ENCODE data around the gene RBMS3. TPM values are rescaled to one million over a fixed set of nuclear protein-coding genes. Genes with fewer than 3 reads are reported as not detected.

RBMS3 gene
- total and polyA plus RNA-seq, 4 donors: 4.8 to 117 (median 29.4) TPM

DNA sequence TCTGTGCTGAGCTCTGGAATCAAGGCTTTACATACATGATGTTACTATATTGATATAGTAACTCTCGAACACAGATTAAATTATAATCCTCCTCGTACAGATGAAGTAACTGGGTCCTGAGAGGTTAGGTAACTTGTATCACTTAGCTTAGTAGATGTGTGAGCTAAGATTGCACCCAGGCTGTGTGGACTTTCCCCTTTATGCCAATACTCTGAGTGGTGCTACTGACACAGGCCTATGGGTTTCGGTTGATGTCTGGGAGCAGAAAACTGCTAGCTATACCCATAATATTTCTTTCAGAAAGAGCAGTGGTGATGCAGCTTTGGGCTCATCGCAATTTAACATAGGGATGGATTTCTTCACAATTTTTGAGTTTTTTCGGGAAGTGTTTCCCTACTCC, 259.7 kb downstream of the RBMS3 start:
- ATAC-seq (ENCODE audit: insufficient read depth, low FRiP score): no peak
- WGBS, 2 donors: 94 to 95% methylated on average over 5 of the region's 5 CpGs
- TF ChIP-seq CTCF (IDR thresholded peaks at IDR 0.05; ENCODE audit: control extremely low read depth, extremely low read depth): no peak

DNA sequence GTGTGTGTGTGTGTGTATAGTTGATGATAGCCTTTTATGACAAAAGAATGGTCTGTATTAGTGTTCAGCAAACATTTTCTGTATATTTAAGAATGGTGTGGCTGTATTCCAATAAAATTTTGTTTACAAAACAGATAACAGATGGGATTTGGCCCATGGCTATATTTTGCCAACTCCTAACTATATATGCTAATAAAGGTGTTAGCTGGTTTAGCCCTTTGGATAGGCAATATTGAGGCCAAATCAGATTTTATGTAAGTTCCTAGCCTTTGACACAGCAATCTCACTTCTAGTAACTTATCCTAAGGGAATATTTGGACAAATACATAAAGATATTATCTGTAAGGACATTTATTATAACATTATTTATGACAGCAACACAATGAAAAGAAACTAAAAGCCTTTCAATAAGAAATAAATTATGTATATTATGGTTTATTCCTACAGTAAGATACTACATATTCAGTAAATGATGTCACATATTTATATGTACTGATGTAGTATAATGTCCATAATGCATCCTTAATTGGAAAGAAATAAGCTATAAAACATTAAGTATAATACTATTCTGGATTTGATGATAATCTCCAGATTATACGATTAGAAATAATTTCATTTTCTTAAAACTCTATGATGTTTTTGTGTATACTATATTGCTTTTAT, 264.0 kb downstream of the RBMS3 start:
- Histone ChIP-seq H3K4me1 (ENCODE audit: control insufficient read depth in 5 of 5, insufficient read depth in 5 of 5, low read length in 5 of 5) (peaks cover 0 to 6% (median 0%) of the 10 kb centered on the region in 5 donors), H3K27ac (ENCODE audit: low read depth in 1 of 2, low read length in 1 of 2) (no peak overlapping the region), H3K36me3 (ENCODE audit: control insufficient read depth in 4 of 4, insufficient read depth in 4 of 4, low read length in 4 of 4) (no peaks in the 10 kb centered on the region), H3K9ac (ENCODE audit: insufficient read depth in 1 of 2, low read length in 2 of 2) (no peak overlapping the region), H3K4me3 (no peak overlapping the region), H3K9me3 (ENCODE audit: control insufficient read depth in 4 of 4, insufficient read depth in 3 of 4, low read length in 3 of 4) (no peaks in the 10 kb centered on the region), H3K27me3 (ENCODE audit: control insufficient read depth in 3 of 3, insufficient read depth in 3 of 3, low read length in 2 of 3) (no peaks in the 10 kb centered on the region)
- ATAC-seq (ENCODE audit: insufficient read depth, low FRiP score) (no peak), DNase-seq (no peak)
- TF ChIP-seq CTCF (IDR thresholded peaks at IDR 0.05; ENCODE audit: control extremely low read depth, extremely low read depth): no peak
- 94 to 96% methylated on average over 1 of the region's 1 CpG for WGBS, 2 donors

More for the DNA sequence above, 259.7 kb downstream of the RBMS3 start:
- Histone ChIP-seq H3K36me3 (ENCODE audit: control insufficient read depth in 4 of 4, insufficient read depth in 4 of 4, low read length in 4 of 4) (no peaks in the 10 kb centered on the region), H3K9ac (ENCODE audit: insufficient read depth in 1 of 2, low read length in 2 of 2) (no peak overlapping the region), H3K27ac (ENCODE audit: low read depth in 1 of 2, low read length in 1 of 2) (no peak overlapping the region), H3K4me1 (ENCODE audit: control insufficient read depth in 5 of 5, insufficient read depth in 5 of 5, low read length in 5 of 5) (peaks cover 0 to 23% (median 3%) of the 10 kb centered on the region in 5 donors), H3K4me3 (no peak overlapping the region), H3K9me3 (ENCODE audit: control insufficient read depth in 4 of 4, insufficient read depth in 3 of 4, low read length in 3 of 4) (no peaks in the 10 kb centered on the region), H3K27me3 (ENCODE audit: control insufficient read depth in 3 of 3, insufficient read depth in 3 of 3, low read length in 2 of 3) (no peaks in the 10 kb centered on the region)
- DNase-seq: no peak

DNA sequence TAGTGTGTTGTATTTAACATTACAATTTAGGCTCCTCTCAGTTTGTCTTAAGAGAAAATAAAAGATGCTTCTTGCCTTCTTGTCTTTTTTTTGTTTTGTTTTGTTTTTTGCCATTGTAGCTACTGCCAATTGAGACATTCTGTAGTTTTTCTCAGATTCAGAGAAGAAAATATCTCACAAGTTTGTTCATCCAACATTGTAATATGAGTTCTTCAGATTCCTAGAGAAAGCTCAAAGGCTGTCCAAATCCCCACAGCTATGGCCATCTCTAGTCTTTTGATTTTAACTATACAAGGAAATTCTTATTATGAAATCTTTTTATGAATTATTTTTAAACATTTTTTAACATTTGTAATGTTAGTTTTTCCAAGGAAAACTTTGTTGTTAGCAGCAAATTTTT, 264.7 kb downstream of the RBMS3 start:
- no peak for TF ChIP-seq CTCF (IDR thresholded peaks at IDR 0.05; ENCODE audit: control extremely low read depth, extremely low read depth)
- no peaks in the 10 kb centered on the region for H3K36me3 ChIP-seq (ENCODE audit: control insufficient read depth in 4 of 4, insufficient read depth in 4 of 4, low read length in 4 of 4)
- no peak for ATAC-seq (ENCODE audit: insufficient read depth, low FRiP score)

GRCh38 chr3:29552051-29552450, 271.2 kb downstream of the RBMS3 start:
- no peak overlapping the region for H3K9ac ChIP-seq (ENCODE audit: insufficient read depth in 1 of 2, low read length in 2 of 2)
- no peak for ATAC-seq (ENCODE audit: insufficient read depth, low FRiP score)
- TF ChIP-seq CTCF (IDR thresholded peaks at IDR 0.05; ENCODE audit: control extremely low read depth, extremely low read depth): no peak
- no peak overlapping the region for H3K27ac ChIP-seq (ENCODE audit: low read depth in 1 of 2, low read length in 1 of 2)
- H3K9me3 ChIP-seq (ENCODE audit: control insufficient read depth in 4 of 4, insufficient read depth in 3 of 4, low read length in 3 of 4): no peaks in the 10 kb centered on the region
- H3K4me1 ChIP-seq (ENCODE audit: control insufficient read depth in 5 of 5, insufficient read depth in 5 of 5, low read length in 5 of 5): peaks cover 0 to 20% (median 3%) of the 10 kb centered on the region in 5 donors
- no peak overlapping the region for H3K4me3 ChIP-seq
- WGBS, 2 donors: 50 to 69% methylated on average over 3 of the region's 3 CpGs
- H3K27me3 ChIP-seq (ENCODE audit: control insufficient read depth in 3 of 3, insufficient read depth in 3 of 3, low read length in 2 of 3): no peaks in the 10 kb centered on the region
- no peak for DNase-seq
- H3K36me3 ChIP-seq (ENCODE audit: control insufficient read depth in 4 of 4, insufficient read depth in 4 of 4, low read length in 4 of 4): peaks cover 0 to 4% (median 0%) of the 10 kb centered on the region in 4 donors

More for the DNA sequence above, 264.7 kb downstream of the RBMS3 start:
- DNase-seq: no peak
- Histone ChIP-seq H3K4me3 (no peak overlapping the region), H3K9me3 (ENCODE audit: control insufficient read depth in 4 of 4, insufficient read depth in 3 of 4, low read length in 3 of 4) (no peaks in the 10 kb centered on the region), H3K27me3 (ENCODE audit: control insufficient read depth in 3 of 3, insufficient read depth in 3 of 3, low read length in 2 of 3) (no peaks in the 10 kb centered on the region), H3K4me1 (ENCODE audit: control insufficient read depth in 5 of 5, insufficient read depth in 5 of 5, low read length in 5 of 5) (peaks cover 0 to 6% (median 0%) of the 10 kb centered on the region in 5 donors), H3K27ac (ENCODE audit: low read depth in 1 of 2, low read length in 1 of 2) (no peak overlapping the region), H3K9ac (ENCODE audit: insufficient read depth in 1 of 2, low read length in 2 of 2) (no peak overlapping the region)

Measured in lung (tissue), 12 donors.